Measurements from ENCODE around the gene PSMD2.

Gene PSMD2

GRCh38 chr3:184358124-184358767 is 59.2 kb downstream of the PSMD2 start:
- no peak for DNase-seq
